ENCODE measurements around the gene TTL.
"Not testable (repeated sequence)": the region's sequence is repeated elsewhere in the genome, so short reads cannot be mapped to it uniquely, and the experiment has no call there.

The TTL gene

GRCh38 chr2:112520234-112520783 is 38.4 kb downstream of the TTL start:
- DNase-seq (ENCODE audit: low read depth) = no peak

DNA sequence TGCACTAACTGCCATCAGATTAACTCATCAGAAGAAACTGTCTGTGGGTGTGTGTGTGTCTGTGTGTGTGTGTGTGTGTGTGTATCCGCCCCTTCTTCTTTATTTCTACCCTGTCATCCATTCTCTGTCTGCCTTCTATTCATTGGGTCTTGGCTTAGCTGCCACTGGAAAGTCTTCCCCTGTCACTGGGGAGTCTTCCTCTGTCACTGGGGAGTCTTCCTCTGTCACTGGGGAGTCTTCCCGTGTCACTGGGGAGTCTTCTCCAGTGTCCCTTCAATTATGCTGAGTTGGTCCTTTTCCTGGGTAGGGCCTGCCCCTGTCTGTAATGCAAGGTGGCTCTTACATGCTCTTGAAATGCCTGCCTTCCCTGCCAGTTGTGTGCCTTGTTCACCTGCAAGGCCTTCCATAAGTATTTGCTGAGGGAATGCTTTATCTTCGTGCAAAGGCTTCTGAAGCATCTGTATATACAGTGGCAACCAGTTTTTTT is 41.4 kb downstream of the TTL start:
- no peak for DNase-seq (ENCODE audit: low read depth)

GRCh38 chr2:112524276-112524675 is 42.3 kb downstream of the TTL start:
- DNase-seq (ENCODE audit: low read depth) = not testable (repeated sequence)

DNA sequence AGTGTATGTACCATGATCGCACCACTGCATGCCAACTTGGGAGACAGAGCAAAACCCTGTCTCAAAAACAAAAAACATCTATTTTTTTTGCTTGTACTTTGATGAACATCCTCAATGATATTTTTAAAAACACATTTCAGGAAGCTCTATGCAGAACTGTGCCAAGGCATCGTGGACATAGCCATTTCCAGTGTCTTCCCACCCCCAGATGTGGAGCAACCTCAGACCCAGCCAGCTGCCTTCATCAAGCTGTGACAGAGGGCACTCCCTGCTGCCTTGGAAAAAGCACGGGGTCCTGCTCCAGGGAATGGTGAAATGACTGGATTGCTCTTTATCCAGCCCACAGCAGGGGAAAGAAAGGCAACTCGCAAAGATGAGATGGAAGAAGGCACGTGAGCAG is 46.6 kb downstream of the TTL start:
- DNase-seq (ENCODE audit: low read depth) = no peak

DNA sequence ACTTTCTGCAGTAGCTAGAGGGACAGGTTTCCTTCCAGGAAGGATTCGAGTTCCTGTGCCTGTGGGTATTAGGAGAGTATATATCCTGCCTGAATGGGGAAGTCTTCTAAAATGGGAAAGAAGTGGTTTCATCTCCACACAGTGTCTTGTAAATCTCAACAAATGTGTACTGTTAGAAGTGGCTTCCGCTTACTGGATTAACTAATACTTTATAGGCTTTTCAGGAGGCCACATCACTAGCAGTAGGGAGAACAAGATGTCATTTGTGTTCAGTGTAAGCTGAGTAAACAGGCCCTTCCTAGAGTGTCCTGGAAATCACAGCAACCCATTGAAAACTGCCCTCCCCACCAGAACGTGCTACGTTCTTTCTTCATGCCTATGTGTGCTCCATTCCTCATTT is 47.8 kb downstream of the TTL start:
- no peak for DNase-seq (ENCODE audit: low read depth)

- DNase-seq (ENCODE audit: low read depth) = no peak
These were observed 48.8 kb downstream of the TTL start for GRCh38 chr2:112530728-112531127.

DNA sequence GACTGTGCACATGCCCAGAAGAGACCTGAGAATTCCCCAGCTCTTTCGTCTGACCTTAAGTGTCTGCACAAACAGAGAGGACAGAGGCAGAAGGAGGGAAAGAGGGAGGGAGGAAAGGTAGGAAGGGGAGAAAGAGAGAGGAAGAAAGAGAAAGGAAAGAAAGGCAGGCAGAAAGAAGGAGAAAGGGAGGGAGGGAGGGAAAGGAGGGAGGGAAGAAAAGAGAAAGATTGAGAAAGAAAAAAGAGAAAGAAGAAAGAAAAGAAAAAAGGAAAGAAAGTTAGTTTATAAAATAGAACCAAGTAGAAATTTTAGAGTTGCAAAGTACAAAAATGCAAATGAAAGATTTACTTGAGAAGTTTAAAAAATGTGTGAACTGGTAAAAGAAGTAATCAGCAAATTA is 52.9 kb downstream of the TTL start:
- DNase-seq (ENCODE audit: low read depth) = no peak

GRCh38 chr2:112536665-112537064 is 54.7 kb downstream of the TTL start:
- not testable (repeated sequence) for DNase-seq (ENCODE audit: low read depth)

- no peak for DNase-seq (ENCODE audit: low read depth)
These were observed 57.4 kb downstream of the TTL start for GRCh38 chr2:112539306-112539705.

DNA sequence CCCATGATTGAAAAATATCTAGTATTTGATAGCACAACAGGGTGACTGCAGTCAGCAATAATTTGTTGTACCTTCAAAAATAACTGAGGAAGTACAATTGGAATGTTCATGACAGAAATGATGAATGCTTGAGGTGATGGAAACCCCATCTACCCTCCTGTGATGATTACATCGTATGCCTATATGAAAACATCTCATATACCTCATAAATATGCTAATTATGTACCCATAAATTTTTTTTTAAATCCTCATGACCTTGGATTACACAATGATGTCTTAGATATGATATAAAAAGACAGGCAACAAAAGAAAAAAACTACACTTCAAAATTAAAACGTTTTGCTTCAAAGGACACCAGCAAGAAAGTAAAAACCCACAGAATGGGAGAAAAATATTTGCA is 59.0 kb downstream of the TTL start:
- no peak for DNase-seq (ENCODE audit: low read depth)

DNA sequence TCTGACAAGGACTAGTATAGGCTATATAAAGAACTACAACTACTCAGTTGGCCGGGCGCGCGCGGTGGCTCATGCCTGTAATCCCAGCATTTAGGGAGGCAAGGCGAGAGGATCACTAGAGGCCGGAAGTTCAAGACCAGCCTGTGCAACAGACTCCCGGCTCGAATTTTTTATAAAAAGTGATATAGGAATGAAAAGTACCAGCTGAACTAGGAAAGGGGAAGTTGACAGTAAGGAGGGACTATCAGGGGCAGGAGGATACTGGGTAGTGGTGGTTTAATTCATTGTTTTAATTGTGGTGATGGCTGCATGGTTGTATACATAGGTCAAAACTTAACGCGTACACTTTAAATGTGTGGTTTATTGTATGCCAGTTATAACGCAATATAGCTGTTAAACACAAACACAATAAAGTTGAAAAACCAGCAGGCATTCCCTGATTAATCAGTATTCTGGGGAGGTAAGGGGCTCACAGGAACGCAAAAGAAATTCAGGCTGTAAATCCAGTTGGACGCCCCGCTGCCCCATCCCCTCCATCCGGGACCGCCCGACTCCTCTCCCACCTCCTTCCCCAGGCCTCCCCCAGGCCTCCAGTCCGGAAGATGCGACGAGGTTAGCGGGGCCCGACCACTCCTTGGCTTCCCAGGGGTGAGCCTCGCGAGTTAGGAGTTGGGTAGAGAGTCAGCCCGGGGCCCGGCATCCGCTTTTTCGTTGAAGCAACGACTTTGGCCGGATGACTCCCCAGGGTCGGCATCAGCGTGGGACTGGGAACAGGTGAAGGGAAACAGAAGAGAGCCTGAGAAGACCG is 59.6 kb downstream of the TTL start:
- peak; percentile 58 for DNase-seq (ENCODE audit: low read depth)

- DNase-seq (ENCODE audit: low read depth) = peak; percentile 71
These were observed 60.4 kb downstream of the TTL start, which contains the start of gene POLR1B for GRCh38 chr2:112542123-112542983. POLR1B (plus strand) TSS chr2:112542465; CDS start chr2:112542495, 30 bp downstream.

DNA sequence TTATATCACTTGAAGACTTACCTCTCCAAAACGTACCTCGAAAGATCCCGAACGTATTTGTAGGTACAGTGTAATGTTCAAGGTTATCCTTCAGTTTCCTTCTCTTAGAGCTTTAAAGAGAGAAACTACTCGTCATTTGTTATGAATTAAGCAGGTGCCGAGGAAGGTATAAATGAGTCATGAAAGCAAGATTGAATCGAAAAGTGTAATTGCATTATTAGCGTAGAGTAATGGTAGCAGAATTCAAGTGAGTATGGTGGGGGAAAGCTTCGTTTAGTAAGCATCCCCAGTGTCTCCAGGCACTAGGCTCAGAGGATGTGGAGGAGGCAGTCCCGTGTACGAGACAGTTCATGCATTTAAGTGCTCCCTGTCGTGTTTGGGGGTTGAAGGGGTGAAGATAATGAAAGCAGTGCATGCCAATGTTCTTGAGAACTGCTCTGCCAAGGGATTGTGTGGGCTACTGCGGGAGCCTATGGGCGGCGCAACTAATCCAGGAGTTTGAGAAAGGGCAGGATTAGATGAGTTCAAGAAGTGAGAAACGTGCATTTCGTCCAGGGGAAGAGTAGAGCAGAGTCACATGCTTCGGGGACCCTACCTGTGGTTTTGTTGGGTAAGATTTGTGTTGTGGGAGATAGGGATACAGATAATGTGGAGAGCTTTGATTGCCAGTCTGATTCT is 61.2 kb downstream of the TTL start:
- DNase-seq (ENCODE audit: low read depth) = peak; percentile 16

GRCh38 chr2:112547333-112547732 is 65.4 kb downstream of the TTL start:
- peak; percentile 95 for DNase-seq (ENCODE audit: low read depth)

GRCh38 chr2:112548980-112549379 is 67.0 kb downstream of the TTL start:
- no peak for DNase-seq (ENCODE audit: low read depth)

GRCh38 chr2:112566104-112566503 is 84.1 kb downstream of the TTL start:
- DNase-seq (ENCODE audit: low read depth) = no peak

DNA sequence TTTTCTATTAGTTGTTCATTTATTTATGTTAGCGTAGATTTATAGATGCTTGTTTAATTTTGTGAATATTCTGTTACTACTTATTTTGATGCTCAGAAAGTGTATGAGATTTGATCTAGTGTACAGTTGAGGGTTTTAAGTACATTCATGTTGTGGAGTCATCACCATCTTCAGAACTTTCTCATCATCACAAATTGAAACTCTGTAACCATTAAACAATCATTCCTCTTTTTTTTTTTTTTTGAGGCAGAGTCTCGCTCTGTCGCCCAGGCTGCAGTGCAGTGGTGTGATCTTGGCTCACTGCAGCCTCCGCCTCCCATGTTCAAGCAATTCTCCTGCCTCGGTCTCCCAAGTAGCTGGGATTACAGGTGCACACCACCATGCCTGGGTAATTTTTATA is 84.6 kb downstream of the TTL start:
- DNase-seq (ENCODE audit: low read depth) = not testable (repeated sequence)

DNA sequence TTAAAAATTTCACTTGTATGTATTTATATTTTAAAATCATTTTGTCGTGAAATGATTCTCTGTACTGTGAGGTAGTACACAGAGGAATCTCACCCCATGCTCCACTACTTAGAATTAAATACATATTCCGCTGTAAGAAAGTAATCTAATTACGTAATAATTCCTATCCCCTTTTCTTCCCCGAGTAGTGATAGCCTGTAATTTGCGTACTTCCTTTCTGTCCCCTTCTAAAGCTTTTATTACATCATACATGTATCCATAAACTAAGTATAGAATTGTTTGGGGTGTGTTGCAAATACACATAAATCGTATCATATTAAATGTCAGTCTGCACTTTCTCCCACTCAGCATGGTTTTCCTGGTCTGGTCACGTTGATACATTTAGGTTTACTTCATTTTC is 90.0 kb downstream of the TTL start:
- no peak for DNase-seq (ENCODE audit: low read depth)

GRCh38 chr2:112577756-112578155 is 95.8 kb downstream of the TTL start:
- peak; percentile 14 for DNase-seq (ENCODE audit: low read depth)

- peak; percentile 84 for DNase-seq (ENCODE audit: low read depth)
These were observed 97.3 kb downstream of the TTL start for GRCh38 chr2:112579241-112579640.

DNA sequence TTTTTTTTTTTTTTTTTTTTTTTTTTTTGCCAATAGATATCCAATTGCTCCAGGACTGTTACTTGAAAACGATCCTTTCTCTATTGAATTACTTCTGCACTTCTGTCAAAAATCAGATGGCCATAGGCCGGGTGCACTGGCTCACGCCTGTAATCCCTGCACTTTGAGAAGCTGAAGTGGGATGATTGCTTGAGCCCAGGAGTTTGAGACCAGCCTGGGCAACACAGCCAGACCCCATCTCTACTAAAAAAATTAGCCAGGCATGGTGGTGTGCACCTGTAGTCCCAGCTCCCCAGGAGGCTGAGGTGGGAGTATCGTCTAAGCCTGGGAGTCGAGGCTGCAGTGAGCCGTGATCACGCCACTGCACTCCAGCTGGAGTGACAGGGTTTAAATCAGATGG is 98.1 kb downstream of the TTL start:
- no peak for DNase-seq (ENCODE audit: low read depth)

DNA sequence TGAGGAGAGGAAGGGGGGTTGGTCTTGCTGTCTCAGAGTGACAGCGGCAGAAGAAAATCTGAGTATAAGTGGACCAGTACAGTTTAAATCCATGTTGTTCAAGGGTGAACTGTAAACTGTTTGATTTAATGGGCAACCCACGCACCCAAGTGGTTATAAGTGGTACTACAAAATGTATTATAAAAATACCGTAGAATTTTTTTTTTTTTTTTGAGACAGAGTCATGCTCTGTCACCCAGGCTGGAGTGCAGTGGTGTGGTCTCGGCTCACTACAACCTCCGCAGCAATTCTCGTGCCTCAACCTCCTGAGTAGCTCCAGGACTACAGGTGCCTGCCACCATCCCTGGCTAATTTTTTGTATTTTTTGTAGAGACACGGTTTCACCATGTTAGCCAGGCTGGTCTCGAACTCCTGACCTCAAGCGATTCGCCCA is 100.4 kb downstream of the TTL start:
- peak; percentile 65 for DNase-seq (ENCODE audit: low read depth)
